ENCODE measurements around the gene MRPL28. TPM values are rescaled to one million over a fixed set of nuclear protein-coding genes. Genes with fewer than 3 reads are reported as not detected.
"Not testable (repeated sequence)": the region's sequence is repeated elsewhere in the genome, so short reads cannot be mapped to it uniquely, and the experiment has no call there.

MRPL28 gene
- 10 to 100 TPM; 55.1 to 70.8 (median 61.6) TPM for total RNA-seq

- peak; percentile 93 to 99 for DNase-seq (ENCODE audit: low spot score in 2 of 2)
- 0% methylated on average over 20 of the region's 30 CpGs for WGBS, 2 donors
These were observed at the start of gene MRPL28 for GRCh38 chr16:370443-370842. Gene MRPL28 (minus strand): TSS chr16:370538. CDS start chr16:370218, 320 bp downstream.

GRCh38 chr16:415170-415498 is 44.8 kb upstream of the MRPL28 start:
- intact Hi-C loops (cut with DNase I; ENCODE audit: low total_unique reads); DNase-seq (ENCODE audit: low spot score in 2 of 2); H3K4me3 ChIP-seq (ENCODE audit: low read depth, poor library complexity, severe bottlenecking): not testable (repeated sequence)
- 82 to 92% methylated on average over 3 of the region's 3 CpGs for WGBS, 2 donors

More at GRCh38 chr16:370443-370842, at the start of gene MRPL28:
- TF ChIP-seq POLR2A (IDR thresholded peaks at IDR 0.05) (no peak), CTCF (IDR thresholded peaks at IDR 0.05) (no peak)
- intact Hi-C loops (cut with DNase I; ENCODE audit: low total_unique reads): no loop called here
- no peak within 1 kb of the TSS for H3K4me3 ChIP-seq (ENCODE audit: low read depth, poor library complexity, severe bottlenecking)

DNA sequence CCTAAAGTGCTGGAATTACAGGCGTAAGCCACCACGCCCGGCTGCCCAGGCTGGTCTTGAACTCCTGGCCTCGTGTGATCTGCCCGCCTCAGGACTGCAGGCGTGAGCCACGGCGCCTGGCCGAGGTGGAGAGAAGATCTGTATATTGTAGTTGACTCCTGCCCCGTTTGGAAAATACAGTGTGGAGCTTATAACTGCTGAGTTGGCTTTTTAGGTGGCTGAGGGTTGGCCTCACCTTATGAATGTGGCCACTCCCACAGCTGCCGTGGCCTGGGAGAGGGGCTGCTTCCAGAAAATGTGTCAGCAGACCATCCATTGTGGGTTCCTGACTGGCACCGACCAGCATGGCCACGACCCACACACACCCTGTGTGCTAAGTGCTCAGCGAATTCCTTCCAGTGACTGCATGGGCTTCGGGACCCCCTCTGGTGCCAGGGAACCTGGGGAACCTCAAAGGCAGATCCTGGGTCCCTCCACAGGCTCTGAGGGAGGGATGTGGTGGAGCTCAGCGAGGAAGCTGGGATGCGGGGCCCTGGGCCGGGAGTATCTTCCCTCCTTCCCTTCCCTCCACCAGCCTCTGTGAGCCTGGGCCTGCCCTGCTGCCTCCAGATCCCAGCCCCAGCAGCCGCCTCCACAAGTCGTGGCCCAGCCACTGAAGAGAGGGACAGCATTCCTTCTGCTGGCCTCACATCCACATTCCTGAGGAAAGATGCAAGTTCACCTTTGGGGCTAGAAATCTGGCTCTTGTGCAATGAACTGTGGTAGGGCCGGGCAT is 44.2 kb upstream of the MRPL28 start:
- TF ChIP-seq POLR2A (IDR thresholded peaks at IDR 0.05) (no peak), CTCF (IDR thresholded peaks at IDR 0.05) (no peak)
- intact Hi-C loops (cut with DNase I; ENCODE audit: low total_unique reads): no loop called here
- H3K4me3 ChIP-seq (ENCODE audit: low read depth, poor library complexity, severe bottlenecking): no peak overlapping the region
- 79 to 87% methylated on average over 21 of the region's 21 CpGs for WGBS, 2 donors
- no peak for DNase-seq (ENCODE audit: low spot score in 2 of 2)

- DNase-seq (ENCODE audit: low spot score in 2 of 2): no peak
- intact Hi-C loops (cut with DNase I; ENCODE audit: low total_unique reads): no loop called here
- WGBS, 2 donors: 91 to 94% methylated on average over 22 to 26 of the region's 26 CpGs
- H3K4me3 ChIP-seq (ENCODE audit: low read depth, poor library complexity, severe bottlenecking): no peak overlapping the region
- TF ChIP-seq POLR2A (IDR thresholded peaks at IDR 0.05) (no peak), CTCF (IDR thresholded peaks at IDR 0.05) (no peak)
These were observed 41.4 kb upstream of the MRPL28 start for GRCh38 chr16:411576-412265.

DNA sequence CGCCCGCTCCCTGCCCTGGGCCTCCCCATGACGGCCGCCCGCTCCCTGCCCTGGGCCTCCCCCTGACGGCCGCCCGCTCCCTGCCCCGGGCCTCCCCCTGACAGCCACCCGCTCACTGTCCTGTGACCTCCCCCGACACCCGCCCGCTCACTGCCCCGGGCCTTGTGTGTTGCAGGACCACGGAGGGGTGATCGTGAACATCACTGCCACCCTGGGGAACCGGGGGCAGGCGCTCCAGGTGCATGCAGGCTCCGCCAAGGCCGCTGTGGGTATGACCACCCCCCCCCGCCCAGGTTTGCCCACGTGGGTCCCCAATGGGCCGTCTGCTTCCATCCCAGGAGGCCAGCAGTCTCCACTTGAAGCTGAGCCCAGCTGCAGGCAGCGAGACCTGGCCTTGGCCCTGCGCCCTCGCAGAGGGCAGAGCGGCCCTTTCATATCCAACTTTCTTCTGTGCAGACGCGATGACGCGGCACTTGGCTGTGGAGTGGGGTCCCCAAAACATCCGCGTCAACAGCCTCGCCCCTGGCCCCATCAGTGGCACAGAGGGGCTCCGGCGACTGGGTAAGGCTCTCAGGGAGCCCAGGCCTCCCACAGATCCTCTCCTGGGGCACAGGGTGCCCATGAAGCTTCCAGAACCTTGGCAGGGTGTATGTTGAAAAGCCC is 40.3 kb upstream of the MRPL28 start:
- DNase-seq (ENCODE audit: low spot score in 2 of 2): no peak
- WGBS, 2 donors: 93% methylated on average over 33 to 34 of the region's 36 CpGs
- H3K4me3 ChIP-seq (ENCODE audit: low read depth, poor library complexity, severe bottlenecking): no peak overlapping the region
- no peak for TF ChIP-seq CTCF (IDR thresholded peaks at IDR 0.05)
- intact Hi-C loops (cut with DNase I; ENCODE audit: low total_unique reads): no loop called here

- 84 to 87% methylated on average over 14 of the region's 16 CpGs for WGBS, 2 donors
- intact Hi-C loops (cut with DNase I; ENCODE audit: low total_unique reads): no loop called here
These were observed 36.9 kb upstream of the MRPL28 start for GRCh38 chr16:407253-407652.

More at GRCh38 chr16:407253-407652, 36.9 kb upstream of the MRPL28 start:
- TF ChIP-seq CTCF (IDR thresholded peaks at IDR 0.05): no peak
- H3K4me3 ChIP-seq (ENCODE audit: low read depth, poor library complexity, severe bottlenecking): no peak overlapping the region
- DNase-seq (ENCODE audit: low spot score in 2 of 2): no peak
